T follicular helper cell (primary cell): ENCODE results near the gene SNAP47.

Source experiments
- DNase-seq: peaks from one replicate; pipeline ENCODE4 v3.0.0-alpha.2; 2020; ENCODE audit warnings: low read depth

The SNAP47 gene

GRCh38 chr1:227785805-227786671, 50.8 kb downstream of the SNAP47 start:
- no peak for DNase-seq

GRCh38 chr1:227786673-227787512, 51.7 kb downstream of the SNAP47 start:
- no peak for DNase-seq

- peak; percentile 95 for DNase-seq
Observed at GRCh38 chr1:227787513-227788270, 52.5 kb downstream of the SNAP47 start.

- DNase-seq: no peak
Observed at GRCh38 chr1:227788271-227789083, 53.2 kb downstream of the SNAP47 start.

- DNase-seq: no peak
Observed at GRCh38 chr1:227789084-227790033, 54.1 kb downstream of the SNAP47 start.

GRCh38 chr1:227790034-227790400, 54.8 kb downstream of the SNAP47 start:
- no peak for DNase-seq

GRCh38 chr1:227790868-227791267, 55.6 kb downstream of the SNAP47 start:
- DNase-seq: no peak

GRCh38 chr1:227791425-227792143, 56.3 kb downstream of the SNAP47 start:
- DNase-seq: no peak

- no peak for DNase-seq
Observed at GRCh38 chr1:227792216-227793078, 57.2 kb downstream of the SNAP47 start.

GRCh38 chr1:227793079-227793947, 58.1 kb downstream of the SNAP47 start:
- no peak for DNase-seq

GRCh38 chr1:227793948-227794816, 58.9 kb downstream of the SNAP47 start:
- DNase-seq: no peak

- no peak for DNase-seq
Observed at GRCh38 chr1:227794817-227795192, 59.6 kb downstream of the SNAP47 start.

- DNase-seq: no peak
Observed at GRCh38 chr1:227795732-227796131, 60.5 kb downstream of the SNAP47 start.

- no peak for DNase-seq
Observed at GRCh38 chr1:227796359-227796915, 61.2 kb downstream of the SNAP47 start.

GRCh38 chr1:227797144-227797543, 61.9 kb downstream of the SNAP47 start:
- no peak for DNase-seq

GRCh38 chr1:227797625-227798024, 62.4 kb downstream of the SNAP47 start:
- no peak for DNase-seq
